ENCODE data around the gene TMEM63B. TPM values are rescaled to one million over a fixed set of nuclear protein-coding genes. Genes with fewer than 3 reads are reported as not detected.

TMEM63B gene
- total RNA-seq, 2 donors from 2014 or later, result 64.6 to 65.2 TPM

- Mint-ChIP-seq H3K9me3 (no peaks in the 10 kb centered on the region), H3K4me3 (no peak overlapping the region), H3K27ac (peak overlapping the region; percentile 53), H3K36me3 (ENCODE audit: low read depth) (peaks cover 43% of the 10 kb centered on the region), H3K27me3 (ENCODE audit: insufficient read depth) (no peaks in the 10 kb centered on the region), H3K4me1 (no peaks in the 10 kb centered on the region)
- H3K4me1 ChIP-seq (ENCODE audit: control insufficient read depth, insufficient read depth, low read length), result no peaks in the 10 kb centered on the region
- H3K4me3 ChIP-seq (ENCODE audit: low read length), result no peak overlapping the region
- no peaks in the 10 kb centered on the region for H3K27me3 ChIP-seq (ENCODE audit: control insufficient read depth, insufficient read depth, low read length, poor library complexity, severe bottlenecking)
- no peaks in the 10 kb centered on the region for H3K9me3 ChIP-seq (ENCODE audit: control insufficient read depth, low read length)
- peaks cover 43% of the 10 kb centered on the region for H3K36me3 ChIP-seq (ENCODE audit: control insufficient read depth, insufficient read depth, low read length)
- 93 to 96% methylated on average over 3 to 4 of the region's 4 CpGs for WGBS, 2 experiments (ENCODE audit: insufficient coverage in 1 of 2, insufficient read length in 1 of 2)
- no peak overlapping the region for H3K9ac ChIP-seq (ENCODE audit: extremely low read depth, low read length, poor library complexity, severe bottlenecking)
- no peak for TF ChIP-seq CTCF (conservative IDR thresholded peaks at IDR 0.05)
- H3K27ac ChIP-seq (ENCODE audit: low read depth, low read length), result no peak overlapping the region
- no peak for DNase-seq
Measured at GRCh38 chr6:44101832-44102231, 25.5 kb upstream of the TMEM63B start.

GRCh38 chr6:44102527-44102926 lies 24.8 kb upstream of the TMEM63B start:
- Histone ChIP-seq H3K4me3 (ENCODE audit: low read length) (no peak overlapping the region), H3K9ac (ENCODE audit: extremely low read depth, low read length, poor library complexity, severe bottlenecking) (no peak overlapping the region), H3K4me1 (ENCODE audit: control insufficient read depth, insufficient read depth, low read length) (no peaks in the 10 kb centered on the region), H3K36me3 (ENCODE audit: control insufficient read depth, insufficient read depth, low read length) (peaks cover 47% of the 10 kb centered on the region), H3K27ac (ENCODE audit: low read depth, low read length) (no peak overlapping the region), H3K27me3 (ENCODE audit: control insufficient read depth, insufficient read depth, low read length, poor library complexity, severe bottlenecking) (no peaks in the 10 kb centered on the region), H3K9me3 (ENCODE audit: control insufficient read depth, low read length) (no peaks in the 10 kb centered on the region)
- H3K4me1 Mint-ChIP-seq, result no peaks in the 10 kb centered on the region
- 92 to 93% methylated on average over 2 of the region's 2 CpGs for WGBS, 2 experiments (ENCODE audit: insufficient coverage in 1 of 2, insufficient read length in 1 of 2)
- no peak for TF ChIP-seq CTCF (conservative IDR thresholded peaks at IDR 0.05)
- H3K27me3 Mint-ChIP-seq (ENCODE audit: insufficient read depth), result no peaks in the 10 kb centered on the region
- peaks cover 47% of the 10 kb centered on the region for H3K36me3 Mint-ChIP-seq (ENCODE audit: low read depth)
- peak overlapping the region; percentile 22 for H3K27ac Mint-ChIP-seq
- H3K9me3 Mint-ChIP-seq, result no peaks in the 10 kb centered on the region
- no peak overlapping the region for H3K4me3 Mint-ChIP-seq
- peak; percentile 71 for DNase-seq

GRCh38 chr6:44104481-44105021 lies 22.8 kb upstream of the TMEM63B start:
- 100% methylated on average over 2 to 3 of the region's 3 CpGs for WGBS, 2 experiments (ENCODE audit: insufficient coverage in 1 of 2, insufficient read length in 1 of 2)
- no peak for TF ChIP-seq CTCF (conservative IDR thresholded peaks at IDR 0.05)
- Mint-ChIP-seq H3K27ac (peak overlapping the region; percentile 4), H3K9me3 (no peaks in the 10 kb centered on the region), H3K4me1 (no peaks in the 10 kb centered on the region), H3K27me3 (ENCODE audit: insufficient read depth) (no peaks in the 10 kb centered on the region), H3K4me3 (no peak overlapping the region), H3K36me3 (ENCODE audit: low read depth) (peaks cover 61% of the 10 kb centered on the region)
- Histone ChIP-seq H3K9ac (ENCODE audit: extremely low read depth, low read length, poor library complexity, severe bottlenecking) (no peak overlapping the region), H3K9me3 (ENCODE audit: control insufficient read depth, low read length) (no peaks in the 10 kb centered on the region), H3K36me3 (ENCODE audit: control insufficient read depth, insufficient read depth, low read length) (peaks cover 56% of the 10 kb centered on the region), H3K27me3 (ENCODE audit: control insufficient read depth, insufficient read depth, low read length, poor library complexity, severe bottlenecking) (no peaks in the 10 kb centered on the region), H3K4me3 (ENCODE audit: low read length) (no peak overlapping the region), H3K27ac (ENCODE audit: low read depth, low read length) (no peak overlapping the region), H3K4me1 (ENCODE audit: control insufficient read depth, insufficient read depth, low read length) (no peaks in the 10 kb centered on the region)
- DNase-seq, result no peak

All from endodermal cell (in vitro differentiated cells).